Head of caudate nucleus (tissue), 42 donors: ENCODE data around the gene AP1M2.
A peak's percentile ranks its signal among the peaks of the same experiment; 100 is the strongest.

Experiments used
- DNase-seq, 42 donors: peaks; one replicate each; pipeline versions ENCODE4 v3.0.0 to v3.0.0-alpha.2; 2020 to 2021; ENCODE audit warnings: mixed read lengths in 7 of 42
- intact Hi-C: fragments of 100-400 bp; cut with DNase I; formaldehyde crosslinking; loops from one replicate; pipeline ENCODE4 v1.15.0; 2022

Gene AP1M2

GRCh38 chr19:10587022-10587838 lies at the start of gene AP1M2:
TSS of gene AP1M2 (minus strand) at chr19:10587312. CDS start at chr19:10587231, 81 bp downstream.
- intact Hi-C loops = no loop called here
- DNase-seq = no peak

- DNase-seq = peak in 4 of 42 donors; percentile 11 to 39 (median 17)
- intact Hi-C loops = no loop called here
These were observed 49.3 kb upstream of the AP1M2 start for GRCh38 chr19:10636304-10636972.

- intact Hi-C loops = no loop called here
- DNase-seq = no peak
These were observed 47.9 kb upstream of the AP1M2 start for GRCh38 chr19:10634963-10635362.

GRCh38 chr19:10634430-10634829 lies 47.3 kb upstream of the AP1M2 start:
- no peak for DNase-seq
- intact Hi-C loops = no loop called here

- intact Hi-C loops = no loop called here
- DNase-seq = no peak
These were observed 44.8 kb upstream of the AP1M2 start for GRCh38 chr19:10631874-10632273.

GRCh38 chr19:10625762-10626138 lies 38.6 kb upstream of the AP1M2 start:
- DNase-seq = no peak
- intact Hi-C loops = no loop called here

GRCh38 chr19:10625003-10625761 lies 38.1 kb upstream of the AP1M2 start, which contains the start of gene SLC44A2:
TSS of gene SLC44A2 (plus strand) at chr19:10625553. CDS start at chr19:10625634, 81 bp downstream.
- intact Hi-C loops = no loop called here

GRCh38 chr19:10624585-10624984 lies 37.5 kb upstream of the AP1M2 start:
- DNase-seq = no peak
- intact Hi-C loops = no loop called here

More at GRCh38 chr19:10625003-10625761, 38.1 kb upstream of the AP1M2 start, which contains the start of gene SLC44A2:
- peak; percentile 62 to 92 (median 82) for DNase-seq

GRCh38 chr19:10621966-10622365 lies 34.9 kb upstream of the AP1M2 start:
- intact Hi-C loops = no loop called here

GRCh38 chr19:10620786-10621185 lies 33.7 kb upstream of the AP1M2 start:
- DNase-seq = no peak
- intact Hi-C loops = no loop called here

More at GRCh38 chr19:10621966-10622365, 34.9 kb upstream of the AP1M2 start:
- no peak for DNase-seq

GRCh38 chr19:10618846-10619245 lies 31.7 kb upstream of the AP1M2 start:
- no peak for DNase-seq

GRCh38 chr19:10617409-10618121 lies 30.5 kb upstream of the AP1M2 start:
- intact Hi-C loops = no loop called here
- DNase-seq = no peak

More at GRCh38 chr19:10618846-10619245, 31.7 kb upstream of the AP1M2 start:
- intact Hi-C loops = no loop called here

GRCh38 chr19:10615429-10616023 lies 28.4 kb upstream of the AP1M2 start:
- DNase-seq = no peak
- intact Hi-C loops = no loop called here

- intact Hi-C loops = no loop called here
- DNase-seq = peak; percentile 47 to 89 (median 73)
These were observed 25.5 kb upstream of the AP1M2 start for GRCh38 chr19:10612499-10613119.

- DNase-seq = no peak
- intact Hi-C loops = no loop called here
These were observed 24.8 kb upstream of the AP1M2 start for GRCh38 chr19:10611907-10612306.

GRCh38 chr19:10604460-10604980 lies 17.4 kb upstream of the AP1M2 start:
- DNase-seq = no peak

GRCh38 chr19:10603873-10604459 lies 16.9 kb upstream of the AP1M2 start:
- no peak for DNase-seq
- intact Hi-C loops = no loop called here

More at GRCh38 chr19:10604460-10604980, 17.4 kb upstream of the AP1M2 start:
- intact Hi-C loops = no loop called here
